NOMO-1 treated with DMSO at 0.1 percent for 48 hours (cell line): ENCODE results near the gene LGALS9C.
A peak's percentile ranks its signal among the peaks of the same experiment; 100 is the strongest.
"Not testable (repeated sequence)": the region's sequence is repeated elsewhere in the genome, so short reads cannot be mapped to it uniquely, and the experiment has no call there.

Experiments
- DNase-seq: peaks from one replicate; lab custom pipeline; 2025; ENCODE audit not compliant: unreplicated experiment; lab: John Stamatoyannopoulos, UW

Gene LGALS9C

GRCh38 chr17:18478362-18478761, 1.8 kb downstream of the LGALS9C start:
- not testable (repeated sequence) for DNase-seq

GRCh38 chr17:18478977-18479595, 2.5 kb downstream of the LGALS9C start:
- DNase-seq = not testable (repeated sequence)

- DNase-seq = not testable (repeated sequence)
Observed at GRCh38 chr17:18481775-18482174, 5.2 kb downstream of the LGALS9C start.

GRCh38 chr17:18485936-18486464, 9.4 kb downstream of the LGALS9C start:
- not testable (repeated sequence) for DNase-seq

GRCh38 chr17:18487633-18488032, 11.0 kb downstream of the LGALS9C start:
- DNase-seq = not testable (repeated sequence)

- not testable (repeated sequence) for DNase-seq
Observed at GRCh38 chr17:18488622-18489021, 12.0 kb downstream of the LGALS9C start.

GRCh38 chr17:18490016-18490415, 13.4 kb downstream of the LGALS9C start:
- not testable (repeated sequence) for DNase-seq

GRCh38 chr17:18492712-18493480, 16.3 kb downstream of the LGALS9C start:
- DNase-seq = peak; percentile 10

GRCh38 chr17:18494250-18494768, 17.7 kb downstream of the LGALS9C start:
- not testable (repeated sequence) for DNase-seq

GRCh38 chr17:18497044-18497443, 20.5 kb downstream of the LGALS9C start:
- not testable (repeated sequence) for DNase-seq

- DNase-seq = not testable (repeated sequence)
Observed at GRCh38 chr17:18499100-18499499, 22.5 kb downstream of the LGALS9C start.

GRCh38 chr17:18499756-18500155, 23.2 kb downstream of the LGALS9C start:
- DNase-seq = not testable (repeated sequence)

GRCh38 chr17:18500281-18500680, 23.7 kb downstream of the LGALS9C start:
- not testable (repeated sequence) for DNase-seq

GRCh38 chr17:18500816-18501215, 24.2 kb downstream of the LGALS9C start:
- not testable (repeated sequence) for DNase-seq

GRCh38 chr17:18503221-18503620, 26.6 kb downstream of the LGALS9C start:
- not testable (repeated sequence) for DNase-seq

GRCh38 chr17:18507729-18508128, 31.1 kb downstream of the LGALS9C start:
- DNase-seq = not testable (repeated sequence)

GRCh38 chr17:18508667-18509066, 32.1 kb downstream of the LGALS9C start:
- not testable (repeated sequence) for DNase-seq

- not testable (repeated sequence) for DNase-seq
Observed at GRCh38 chr17:18521100-18521499, 44.5 kb downstream of the LGALS9C start.

GRCh38 chr17:18525015-18525414, 48.4 kb downstream of the LGALS9C start:
- DNase-seq = not testable (repeated sequence)

- DNase-seq = not testable (repeated sequence)
Observed at GRCh38 chr17:18526168-18526800, 49.7 kb downstream of the LGALS9C start.

GRCh38 chr17:18527354-18527753, 50.8 kb downstream of the LGALS9C start:
- DNase-seq = not testable (repeated sequence)
